ENCODE data around the gene MAML2.

The MAML2 gene

DNA sequence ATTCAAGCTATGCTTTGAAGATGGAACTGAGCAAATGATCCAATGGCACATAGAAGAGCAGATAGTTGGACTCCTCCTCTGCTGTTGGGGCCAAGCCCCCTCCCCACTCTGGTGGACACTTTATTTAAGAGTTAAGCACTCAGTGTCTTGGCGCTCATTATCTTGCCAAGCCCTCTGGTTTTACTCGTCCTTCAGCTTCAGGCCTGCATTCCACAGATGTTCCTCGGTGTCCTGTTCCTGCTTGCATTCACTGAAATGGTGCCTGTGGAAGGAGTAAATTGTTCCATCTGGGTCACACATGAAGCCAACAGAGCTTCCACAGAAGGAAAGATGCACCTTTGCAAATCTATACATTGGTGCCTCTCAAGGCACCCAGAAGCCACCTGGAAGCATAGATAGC is 26.1 kb downstream of the MAML2 start:
- DNase-seq = no peak

DNA sequence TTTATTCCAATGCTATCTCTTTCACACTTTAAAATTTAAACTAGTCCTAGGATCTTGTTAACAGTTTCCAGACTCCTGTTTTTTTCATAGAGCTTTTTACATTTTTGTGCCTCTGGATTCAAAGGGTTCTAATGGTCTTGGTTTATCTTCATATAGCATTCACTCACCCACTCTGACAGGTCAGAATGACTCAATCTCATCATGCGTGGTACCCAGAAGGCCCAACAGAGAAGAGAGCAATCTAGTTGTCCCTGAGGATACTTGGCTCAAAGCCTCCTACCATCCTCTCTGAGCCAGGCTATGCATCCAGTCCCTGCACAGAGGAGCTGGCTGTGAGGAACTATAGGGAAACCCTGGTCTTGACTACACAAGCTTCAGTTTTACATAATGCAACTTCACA is 27.5 kb downstream of the MAML2 start:
- no peak for DNase-seq

DNA sequence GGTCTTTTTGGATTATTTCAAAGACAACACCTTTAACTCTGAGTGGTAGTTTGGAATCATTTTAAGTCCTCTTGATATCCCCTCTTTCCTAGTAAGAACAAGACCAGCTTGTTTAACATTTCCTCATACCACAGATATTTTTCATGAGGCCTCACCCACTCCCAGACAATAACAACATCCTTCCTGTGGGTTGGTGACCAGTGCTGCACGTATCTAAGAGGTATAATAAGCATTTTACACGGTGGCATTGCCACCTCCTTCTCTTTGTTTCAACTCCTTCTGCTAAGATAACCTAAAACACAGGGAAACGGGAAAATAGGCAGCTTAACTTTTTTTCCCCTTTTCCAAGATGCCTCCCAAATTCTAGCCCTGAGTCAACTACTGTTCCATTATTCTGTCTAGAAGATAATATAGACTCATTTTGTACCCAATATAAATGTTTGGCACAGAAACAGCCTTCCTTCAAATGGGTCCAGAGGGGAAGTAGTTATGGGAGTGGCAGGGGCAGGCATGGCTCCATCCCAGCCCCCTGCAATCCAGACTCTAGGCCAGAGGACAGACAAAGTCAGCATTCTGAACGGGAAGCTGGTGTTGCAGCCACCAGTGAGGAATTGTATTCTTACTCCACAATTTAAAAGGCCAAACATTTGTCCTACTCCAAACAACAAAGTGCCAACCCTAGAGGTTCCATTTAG is 28.5 kb downstream of the MAML2 start:
- no peak for DNase-seq

DNA sequence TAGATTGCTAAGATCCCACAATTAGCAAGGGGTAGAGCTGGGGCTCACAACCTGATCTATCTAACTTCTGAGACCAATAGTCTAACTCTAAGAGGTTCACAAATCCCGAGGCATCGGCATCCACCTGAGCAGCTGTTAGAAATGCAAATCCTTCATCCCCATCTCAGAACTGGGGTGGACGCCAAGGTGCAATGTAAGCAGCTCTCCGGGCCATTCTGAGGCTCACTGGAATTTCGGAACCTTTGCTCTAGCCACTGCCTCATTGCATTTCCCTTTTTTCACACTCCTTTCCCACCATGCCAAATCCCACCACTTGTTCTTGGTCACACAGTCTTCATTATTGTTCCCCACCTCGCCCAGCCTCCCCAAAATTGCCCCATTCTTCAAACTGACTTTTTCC is 29.8 kb downstream of the MAML2 start:
- DNase-seq = no peak

DNA sequence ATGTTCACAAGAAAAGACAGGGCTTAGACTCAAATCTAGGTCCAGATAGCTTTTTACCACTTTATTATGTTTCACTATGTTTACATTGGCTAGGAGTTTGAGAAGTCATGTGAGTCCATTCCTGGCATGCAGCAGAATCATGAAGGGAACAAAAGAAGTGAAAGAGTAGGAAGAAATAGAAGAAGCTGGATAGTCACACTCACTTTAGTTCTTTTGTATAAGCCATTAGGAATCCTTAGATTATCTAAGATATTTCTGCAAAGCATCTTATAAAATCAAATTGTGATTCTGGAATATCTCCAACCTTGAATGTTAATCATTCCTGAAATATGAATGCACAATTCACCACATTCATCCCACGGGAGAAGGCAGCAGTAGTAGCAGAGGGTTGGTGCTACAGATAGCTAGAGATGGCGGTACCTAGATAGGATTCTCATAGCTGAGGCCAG is 31.9 kb downstream of the MAML2 start:
- no peak for DNase-seq

DNA sequence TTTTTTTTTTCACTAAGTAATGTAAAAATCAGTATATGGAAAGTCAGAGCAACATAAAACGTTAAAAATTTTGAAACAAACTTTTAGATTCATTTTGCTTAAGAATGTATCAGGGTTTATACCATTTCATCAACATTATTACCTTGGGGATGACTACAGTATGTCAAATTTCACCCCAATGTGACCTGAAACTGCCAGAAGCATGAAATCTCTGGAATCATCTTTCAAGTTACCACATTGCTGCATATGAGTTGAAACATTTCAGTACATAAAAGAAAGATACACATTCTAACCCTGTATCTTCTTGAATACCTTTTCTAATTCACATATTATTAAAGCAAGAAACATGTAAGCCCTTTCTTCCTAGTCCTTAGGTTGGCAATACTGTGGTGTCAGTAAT is 32.8 kb downstream of the MAML2 start:
- DNase-seq = no peak

DNA sequence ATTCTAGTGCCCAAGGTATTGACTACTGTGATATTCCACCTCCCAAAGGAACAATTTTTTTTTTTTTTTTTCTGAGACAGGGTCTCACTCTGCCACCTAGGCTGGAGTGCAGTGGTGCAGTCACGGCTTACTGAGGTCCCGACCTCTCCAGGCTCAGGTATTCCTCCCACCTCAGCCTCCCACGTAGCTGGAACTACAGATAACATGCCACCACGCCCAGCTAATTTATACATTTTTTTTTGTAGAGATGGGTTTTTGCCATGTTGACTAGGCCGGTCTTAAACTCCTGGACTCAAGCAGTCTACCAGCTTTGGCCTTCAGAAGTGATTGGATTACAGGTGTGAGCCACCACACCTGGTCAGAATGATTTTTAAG is 33.4 kb downstream of the MAML2 start:
- no peak for DNase-seq

DNA sequence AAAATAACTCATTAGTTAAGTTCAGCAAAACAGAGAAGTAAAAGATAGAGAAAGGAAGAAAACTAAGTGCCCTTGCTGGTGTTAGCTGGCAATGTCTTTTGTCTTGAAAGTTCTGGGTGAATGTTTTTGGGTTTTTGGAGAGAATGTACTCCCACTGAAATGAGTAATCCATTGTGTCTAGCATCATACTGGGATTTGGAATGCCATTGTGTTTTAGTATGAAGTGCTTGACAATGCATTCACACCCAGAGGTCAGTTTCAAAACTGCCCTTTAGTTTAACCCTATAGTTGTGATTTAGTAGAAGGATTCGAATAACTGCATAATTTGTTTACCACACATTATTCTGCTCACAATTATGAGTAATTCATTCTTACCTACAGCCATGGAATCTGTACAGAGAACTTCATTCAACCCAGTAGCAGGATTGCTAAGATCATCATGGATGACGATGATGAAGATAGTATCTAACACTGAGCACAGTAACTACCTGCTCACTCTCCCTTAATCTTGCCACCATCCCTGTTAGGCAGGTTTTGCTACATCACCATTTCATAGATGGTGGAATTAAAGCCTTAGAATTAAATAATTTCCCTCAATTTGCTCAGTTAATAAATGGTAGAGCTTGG is 33.9 kb downstream of the MAML2 start:
- no peak for DNase-seq

DNA sequence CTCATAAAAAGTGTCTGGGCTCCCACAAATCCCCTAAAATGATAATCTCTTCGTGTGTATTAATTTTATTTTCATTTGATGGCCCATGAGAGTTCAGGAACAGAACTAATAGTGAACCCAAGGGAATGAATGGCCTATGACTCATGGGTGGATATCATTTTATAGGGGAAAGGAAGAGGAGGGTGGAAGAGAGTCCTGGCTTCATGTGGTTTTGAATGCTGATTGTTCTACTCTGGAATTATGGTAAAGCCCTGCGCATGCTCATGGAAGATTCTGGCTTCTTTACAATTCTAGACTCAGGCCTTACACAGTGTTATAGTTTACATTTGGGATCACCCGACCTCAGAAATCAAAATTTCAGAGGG is 35.2 kb downstream of the MAML2 start:
- no peak for DNase-seq

DNA sequence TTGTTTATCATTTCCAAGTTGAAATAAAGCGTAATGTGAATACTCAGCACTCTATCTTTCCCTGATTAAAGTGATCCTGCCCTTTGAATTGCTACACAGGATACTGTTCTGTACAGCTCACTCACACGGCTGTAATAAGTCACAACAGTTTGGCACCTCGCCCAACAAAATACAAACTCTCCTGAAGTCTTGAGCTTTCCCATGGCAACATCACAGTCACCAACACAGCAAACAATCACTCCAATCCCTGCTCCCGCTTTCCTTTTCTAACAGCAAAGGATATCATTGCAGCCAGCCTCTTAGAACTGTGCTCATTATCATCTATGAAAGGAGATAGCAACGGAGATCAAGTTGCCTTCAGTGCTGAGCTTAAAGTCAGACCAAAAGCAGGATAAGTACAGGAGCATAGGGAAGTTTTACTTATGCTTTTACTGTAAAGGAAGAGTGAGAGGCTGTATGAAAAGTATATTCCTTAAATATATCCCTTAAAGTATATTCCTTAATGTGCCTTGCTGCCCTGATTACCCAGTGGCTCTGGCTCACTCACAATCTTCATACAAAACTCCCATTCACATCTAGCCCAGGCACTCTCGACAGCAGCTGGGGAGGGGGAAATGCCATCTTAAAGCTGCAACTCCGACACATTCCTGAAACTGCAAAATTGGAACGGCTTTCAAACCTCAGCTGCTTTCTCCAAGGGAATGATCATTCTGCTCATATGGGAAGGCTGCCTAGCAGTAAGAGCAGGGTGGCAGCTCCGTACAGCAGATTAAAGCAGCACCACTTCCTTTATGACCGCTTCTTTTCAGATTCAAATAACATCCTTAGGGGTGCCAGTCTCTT is 35.8 kb downstream of the MAML2 start:
- DNase-seq = no peak

DNA sequence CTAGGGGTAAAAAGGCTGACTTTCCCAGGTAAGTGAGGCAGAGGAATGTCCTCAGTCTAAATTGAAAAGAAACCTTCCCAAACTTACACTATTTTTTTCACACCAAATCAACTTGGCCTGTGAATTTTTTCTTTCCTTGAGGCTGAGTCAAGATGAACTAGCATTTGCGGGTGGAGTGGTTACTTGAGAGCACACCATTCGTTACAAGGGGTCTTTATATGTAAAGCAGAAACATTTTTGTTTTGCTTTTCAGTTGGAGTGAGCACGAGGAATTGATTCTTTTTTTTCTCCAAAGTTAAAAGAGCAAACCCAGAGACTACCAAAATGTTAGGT is 36.4 kb downstream of the MAML2 start:
- no peak for DNase-seq

DNA sequence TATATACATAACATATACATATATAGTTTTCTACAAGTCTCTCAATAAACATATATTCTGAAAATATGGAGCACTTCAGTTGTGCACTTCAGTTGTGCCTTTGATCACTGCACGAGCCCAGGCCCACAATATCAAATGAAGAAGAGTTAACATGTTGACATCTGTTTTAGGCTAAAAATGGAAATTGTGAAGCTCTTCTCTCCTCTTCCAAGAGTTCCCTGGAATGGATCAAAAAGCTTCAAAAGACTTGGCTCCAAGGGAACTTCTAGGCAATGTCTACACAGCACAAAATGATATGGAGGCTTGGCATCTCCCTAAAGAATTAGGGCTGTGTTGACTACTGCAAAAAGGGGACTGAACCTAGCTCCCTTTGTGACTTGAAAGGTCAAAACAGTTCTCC is 36.9 kb downstream of the MAML2 start:
- DNase-seq = no peak

DNA sequence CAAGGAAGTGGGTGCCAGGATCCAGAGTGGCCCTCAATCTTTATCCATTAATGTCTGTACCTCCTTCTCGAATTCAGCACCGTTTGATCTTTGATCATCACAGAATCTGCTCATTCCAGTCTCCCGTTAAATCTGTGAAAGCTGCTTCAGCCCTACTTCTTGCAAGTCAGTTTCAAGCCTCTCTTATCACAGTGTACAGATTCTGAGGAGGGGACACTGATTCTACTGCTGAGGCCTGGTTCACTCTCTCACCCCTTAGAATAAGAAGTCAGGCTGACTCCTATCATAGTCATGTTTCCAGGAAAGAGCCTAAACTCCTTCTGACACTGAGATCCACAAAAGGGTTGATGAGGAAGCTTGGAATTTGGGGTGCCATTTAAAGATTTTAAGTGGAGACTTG is 39.0 kb downstream of the MAML2 start:
- no peak for DNase-seq

DNA sequence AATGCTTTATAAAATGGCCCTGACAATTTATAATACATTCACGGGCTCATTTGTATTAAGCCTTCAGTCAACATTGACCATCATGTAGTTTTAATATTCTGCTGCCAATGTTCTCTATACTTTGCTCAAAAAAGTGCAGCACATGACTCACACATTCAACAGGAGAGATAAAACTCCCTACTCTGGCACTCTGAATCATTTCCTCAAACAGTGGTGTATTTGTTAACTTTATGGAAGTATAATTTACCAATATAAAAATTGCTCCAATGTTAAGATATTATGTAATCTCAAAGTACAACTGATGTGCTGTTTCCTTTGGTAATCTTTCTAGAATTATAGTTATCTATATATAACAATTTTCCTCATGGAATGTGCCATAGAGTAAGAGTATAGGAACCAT is 39.9 kb downstream of the MAML2 start:
- DNase-seq = no peak

DNA sequence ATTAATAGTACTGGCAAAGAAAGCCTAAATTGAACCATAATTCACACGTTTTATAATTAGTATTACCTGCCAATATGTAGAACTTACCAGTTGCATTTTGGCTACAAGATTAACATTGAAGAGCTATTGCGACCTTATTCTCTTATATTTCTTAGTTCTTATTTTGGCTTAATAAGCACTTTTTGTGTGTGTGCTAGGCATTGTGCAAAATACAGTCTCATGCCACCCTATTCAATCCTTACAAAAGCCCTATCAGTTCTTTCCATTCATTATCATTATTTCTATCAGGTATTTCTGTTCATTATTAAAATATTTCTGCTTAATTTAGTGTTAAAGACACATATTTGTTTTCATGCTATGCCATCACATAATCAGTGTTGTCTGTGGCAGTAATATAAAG is 41.2 kb downstream of the MAML2 start:
- no peak for DNase-seq

DNA sequence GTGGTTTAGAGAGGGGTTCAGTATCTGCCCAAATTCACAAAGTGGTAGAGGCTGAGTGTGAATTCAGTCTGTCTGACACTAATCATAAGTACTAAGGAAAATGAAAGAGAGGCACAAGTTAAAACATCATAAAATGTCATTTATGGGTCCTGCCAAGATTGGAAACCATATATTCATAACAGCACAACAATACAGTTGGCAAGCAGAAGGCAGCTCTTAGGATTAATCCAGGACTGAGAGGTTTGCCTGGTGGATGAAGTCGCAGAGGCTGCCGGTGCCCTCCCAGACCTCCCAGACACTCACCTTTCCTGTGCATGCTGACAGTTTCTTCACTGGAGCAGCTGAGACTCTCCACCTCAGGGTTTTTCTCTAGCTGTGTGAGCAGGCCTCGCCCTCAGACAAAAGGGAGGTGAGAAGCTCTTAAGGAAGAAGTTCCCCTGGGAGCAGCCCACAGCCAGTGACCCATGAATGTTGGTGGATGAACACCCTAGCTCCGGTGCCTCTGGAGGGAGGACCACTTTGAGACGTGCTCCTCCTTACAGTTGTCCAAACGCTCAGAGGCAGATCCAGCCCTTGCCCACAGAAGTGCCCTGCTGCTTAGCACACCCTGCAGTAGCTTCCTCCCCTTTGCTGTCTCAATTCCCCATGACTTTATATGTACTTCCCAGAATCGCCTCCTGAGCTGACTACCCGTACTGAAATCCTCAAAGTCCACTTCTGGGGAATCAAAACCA is 43.7 kb downstream of the MAML2 start:
- no peak for DNase-seq

DNA sequence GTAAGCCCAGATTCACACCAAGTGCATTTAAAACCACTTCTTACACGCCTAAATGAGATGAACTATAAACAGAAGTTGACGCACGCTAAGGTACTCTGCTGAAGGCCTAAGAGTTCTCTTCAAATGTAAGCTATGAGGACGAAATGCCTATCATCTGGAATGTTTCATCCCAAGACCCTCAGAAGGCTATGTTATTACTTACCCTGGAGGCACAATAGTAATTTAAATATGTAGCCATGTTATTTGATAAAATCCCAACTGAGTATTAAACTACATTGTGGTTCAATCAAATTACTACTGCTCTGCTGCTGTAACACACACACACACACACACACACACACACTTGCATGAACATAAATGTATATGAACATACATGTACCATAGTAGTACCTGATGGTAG is 47.6 kb downstream of the MAML2 start:
- DNase-seq = no peak

DNA sequence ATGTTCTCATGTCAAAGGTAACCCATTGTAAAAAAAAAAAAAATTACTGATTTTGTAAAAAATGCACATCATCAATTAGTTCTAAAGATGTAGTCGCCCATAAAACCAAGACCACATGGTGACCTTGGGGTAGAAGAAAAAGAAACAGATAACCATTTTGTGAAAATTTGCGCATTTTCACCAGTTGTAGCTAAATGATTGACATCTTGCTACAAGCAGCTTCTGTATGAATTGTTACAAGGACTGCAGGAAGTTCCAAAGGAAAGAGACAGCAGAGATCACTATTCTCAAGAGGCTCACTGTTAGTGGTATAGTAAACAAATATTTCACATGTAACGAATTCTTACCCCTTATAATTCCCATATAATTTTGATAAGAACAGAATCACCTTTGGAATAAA is 48.7 kb downstream of the MAML2 start:
- no peak for DNase-seq

DNA sequence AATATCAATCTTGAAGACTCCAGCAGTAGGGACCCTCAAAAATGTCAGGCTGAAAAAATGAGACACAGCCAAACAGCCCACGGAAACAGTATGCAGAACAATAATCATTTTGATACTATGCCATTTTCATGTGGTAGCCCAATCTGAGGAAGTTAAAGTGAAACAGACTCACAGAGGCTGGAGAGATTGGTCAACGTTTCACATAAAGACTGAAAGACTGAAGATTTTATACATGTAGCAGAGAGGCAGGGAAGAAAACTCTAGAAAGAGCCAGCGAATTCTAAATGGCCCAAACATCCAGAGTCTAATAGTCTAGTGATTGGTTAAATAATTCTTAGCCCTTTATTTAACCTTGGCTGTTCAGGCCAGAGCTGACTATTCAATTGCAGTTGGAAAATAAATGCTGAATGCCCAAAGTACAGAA is 49.4 kb downstream of the MAML2 start:
- no peak for DNase-seq

DNA sequence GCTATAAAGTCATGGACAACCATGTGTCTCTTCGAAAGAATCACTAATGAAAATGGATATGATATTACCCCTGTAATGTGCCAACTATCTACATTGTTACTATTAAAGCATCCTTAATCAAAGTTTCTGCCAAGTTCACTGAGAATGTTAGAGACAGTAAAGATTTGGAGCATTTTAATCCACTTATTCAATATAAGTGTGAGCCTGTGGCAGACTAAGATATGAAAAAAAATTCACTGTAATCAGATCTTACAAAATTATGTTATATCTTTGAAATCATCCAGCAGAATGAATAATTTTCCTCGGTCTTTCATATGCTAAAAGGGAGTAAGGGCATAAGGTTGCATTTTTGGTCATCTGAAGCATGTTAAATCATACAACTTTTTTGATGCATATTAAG is 49.9 kb downstream of the MAML2 start:
- no peak for DNase-seq

DNA sequence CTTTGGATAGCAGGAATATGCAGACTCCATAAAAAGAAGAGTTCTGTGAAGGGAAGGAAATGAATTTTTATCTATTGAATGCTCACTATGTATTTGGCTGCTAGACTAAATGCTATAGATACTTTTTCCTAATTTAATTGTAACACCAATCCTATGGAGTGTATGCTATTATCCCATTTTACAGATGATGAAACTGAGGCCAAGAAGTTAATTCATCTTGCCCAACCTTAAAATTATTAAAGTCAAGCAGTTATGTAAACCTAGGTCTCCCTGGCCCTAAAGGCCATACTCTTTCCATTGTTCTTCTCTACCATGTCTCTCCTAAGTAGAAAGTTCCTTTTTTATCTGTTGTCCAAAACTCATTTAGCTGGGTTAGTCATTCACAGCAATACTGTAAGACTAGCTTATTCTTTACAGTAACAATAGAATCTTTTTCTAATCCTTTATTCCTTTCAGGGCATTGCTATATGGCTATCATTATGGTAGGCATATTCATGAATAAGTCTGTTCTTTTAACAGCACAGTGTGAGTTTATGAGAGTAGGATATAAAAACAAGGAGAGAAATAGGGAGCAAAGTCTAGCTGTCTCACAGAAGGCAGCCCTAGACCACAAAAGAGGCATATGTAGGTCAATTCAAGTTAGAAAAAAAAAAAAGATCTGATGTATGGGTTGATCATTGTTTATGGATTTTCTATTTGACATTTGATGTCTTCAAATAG is 50.5 kb downstream of the MAML2 start:
- no peak for DNase-seq

DNA sequence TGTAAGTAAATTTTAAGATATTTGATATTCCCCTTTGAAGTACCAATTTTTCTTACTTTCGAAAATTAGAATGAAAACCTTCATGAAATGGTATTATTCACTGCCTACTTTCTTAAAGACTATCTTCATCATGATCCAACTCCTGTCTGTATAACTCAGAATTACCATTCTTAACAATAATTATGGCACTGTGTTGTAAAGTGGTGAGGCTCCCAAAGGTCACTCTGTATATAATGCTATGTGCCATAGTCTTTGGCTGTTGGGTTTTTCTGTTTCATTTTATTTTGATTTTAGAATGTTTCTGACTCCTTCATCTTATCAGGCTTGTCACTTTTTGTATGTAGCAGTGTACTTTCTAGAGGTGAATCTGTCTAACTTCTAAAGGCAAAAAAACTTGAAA is 52.4 kb downstream of the MAML2 start:
- DNase-seq = no peak

DNA sequence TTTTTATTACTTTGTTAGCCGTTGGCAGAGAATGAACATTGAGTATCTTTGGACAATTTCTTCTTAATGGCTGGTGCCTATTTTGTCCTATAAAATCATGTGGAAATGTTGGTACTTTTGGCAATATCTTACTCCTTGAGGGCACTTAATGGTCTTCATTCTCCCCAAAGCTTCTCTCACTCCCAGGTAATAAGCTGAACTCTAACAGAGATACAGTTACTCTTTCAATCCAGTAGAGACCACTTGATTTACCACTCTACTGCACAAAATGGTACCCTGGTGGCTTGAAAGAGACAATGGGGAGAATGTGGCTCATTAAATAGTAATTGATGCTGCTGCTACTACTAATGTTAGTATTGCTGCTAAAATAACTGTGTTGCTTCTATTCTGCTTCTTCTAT is 53.0 kb downstream of the MAML2 start:
- DNase-seq = no peak

Data from stimulated activated CD4-positive, alpha-beta T cell treated with anti-CD3 and anti-CD28 coated beads, Interleukin-4, amount 100 ng/mL, for 4 hours (primary cell).